ENCODE results near the gene C1QTNF12.

- TF ChIP-seq CTCF (IDR thresholded peaks at IDR 0.05) (no peak), POLR2A (IDR thresholded peaks at IDR 0.05; ENCODE audit: low read depth) (no peak), EP300 (IDR thresholded peaks at IDR 0.05) (no peak), POLR2AphosphoS5 (IDR thresholded peaks at IDR 0.05) (no peak)
Measured at GRCh38 chr1:1232208-1232795, 14.2 kb downstream of the C1QTNF12 start, which contains the start of gene B3GALT6.
